ENCODE results near the gene HBP1.

Gene HBP1

GRCh38 chr7:107147464-107148393 lies 21.1 kb upstream of the HBP1 start:
- peak; percentile 55 for DNase-seq (ENCODE audit: low read depth, low spot score)
- in situ Hi-C loops (cut with HindIII; ENCODE audit: low sequenced_read_pairs): no loop called here
- TF ChIP-seq CTCF (IDR thresholded peaks at IDR 0.05; ENCODE audit: low read depth, low read length): peak; percentile 76
- no peak overlapping the region for H3K4me3 ChIP-seq (ENCODE audit: low read depth, low read length)

GRCh38 chr7:107148721-107149120 lies 20.1 kb upstream of the HBP1 start:
- H3K4me3 ChIP-seq (ENCODE audit: low read depth, low read length): no peak overlapping the region
- no peak for TF ChIP-seq CTCF (IDR thresholded peaks at IDR 0.05; ENCODE audit: low read depth, low read length)
- in situ Hi-C loops (cut with HindIII; ENCODE audit: low sequenced_read_pairs): no loop called here
- no peak for DNase-seq (ENCODE audit: low read depth, low spot score)

GRCh38 chr7:107149863-107150262 lies 18.9 kb upstream of the HBP1 start:
- in situ Hi-C loops (cut with HindIII; ENCODE audit: low sequenced_read_pairs): no loop called here
- DNase-seq (ENCODE audit: low read depth, low spot score): no peak
- H3K4me3 ChIP-seq (ENCODE audit: low read depth, low read length): no peak overlapping the region
- TF ChIP-seq CTCF (IDR thresholded peaks at IDR 0.05; ENCODE audit: low read depth, low read length): no peak

- peak; percentile 51 for TF ChIP-seq CTCF (IDR thresholded peaks at IDR 0.05; ENCODE audit: low read depth, low read length)
- in situ Hi-C loops (cut with HindIII; ENCODE audit: low sequenced_read_pairs): no loop called here
- no peak overlapping the region for H3K4me3 ChIP-seq (ENCODE audit: low read depth, low read length)
Observed at GRCh38 chr7:107150375-107151073, 18.3 kb upstream of the HBP1 start.

GRCh38 chr7:107151538-107151937 lies 17.3 kb upstream of the HBP1 start:
- H3K4me3 ChIP-seq (ENCODE audit: low read depth, low read length): no peak overlapping the region
- in situ Hi-C loops (cut with HindIII; ENCODE audit: low sequenced_read_pairs): no loop called here
- no peak for TF ChIP-seq CTCF (IDR thresholded peaks at IDR 0.05; ENCODE audit: low read depth, low read length)
- DNase-seq (ENCODE audit: low read depth, low spot score): no peak

More at GRCh38 chr7:107150375-107151073, 18.3 kb upstream of the HBP1 start:
- peak; percentile 74 for DNase-seq (ENCODE audit: low read depth, low spot score)

- in situ Hi-C loops (cut with HindIII; ENCODE audit: low sequenced_read_pairs): no loop called here
- no peak overlapping the region for H3K4me3 ChIP-seq (ENCODE audit: low read depth, low read length)
- TF ChIP-seq CTCF (IDR thresholded peaks at IDR 0.05; ENCODE audit: low read depth, low read length): no peak
- peak; percentile 33 for DNase-seq (ENCODE audit: low read depth, low spot score)
Observed at GRCh38 chr7:107152011-107152410, 16.8 kb upstream of the HBP1 start.
